ENCODE measurements around the gene ZFHX3. TPM values are rescaled to one million over a fixed set of nuclear protein-coding genes. Genes with fewer than 3 reads are reported as not detected.

Gene ZFHX3
- total and polyA plus RNA-seq, 2 donors (not counting 1 experiment from before 2014, with no cell fraction given), result 4.7 to 7.3 TPM

DNA sequence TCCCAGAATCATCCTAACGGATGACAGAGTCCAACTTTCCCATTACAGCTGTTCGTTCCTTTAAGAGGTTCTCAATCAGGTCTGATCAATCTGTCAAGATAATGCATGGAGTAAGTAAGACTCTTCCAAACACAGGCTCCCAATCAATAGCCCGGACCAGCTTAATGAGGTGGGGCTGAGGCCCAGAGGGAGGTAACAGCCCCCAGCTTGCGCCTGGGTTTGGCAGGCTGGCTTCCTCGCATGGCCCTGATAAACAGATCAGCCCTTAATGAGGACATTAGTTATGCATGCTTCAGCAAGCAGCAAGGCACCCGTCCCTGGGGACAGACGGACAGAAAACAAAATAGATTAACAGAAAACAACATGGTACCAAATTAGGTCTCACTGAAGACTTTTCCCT, 145.7 kb downstream of the ZFHX3 start:
- Histone ChIP-seq H3K4me3 (replicated peaks in 1 of 4; ENCODE audit: control extremely low read depth in 1 of 4, insufficient read depth in 1 of 4, low read depth in 3 of 4, low read length in 4 of 4) (no peak overlapping the region), H3K4me2 (ENCODE audit: extremely low read depth, insufficient read depth, low read length) (no peak overlapping the region), H3K79me2 (ENCODE audit: control insufficient read depth, insufficient read depth, low read length) (peaks cover 1% of the 10 kb centered on the region), H3K4me1 (ENCODE audit: control insufficient read depth, extremely low read depth, insufficient read depth, low read length) (peaks cover 2% of the 10 kb centered on the region), H4K20me1 (ENCODE audit: control insufficient read depth, extremely low read depth, insufficient read depth, low read length) (no peaks in the 10 kb centered on the region), H3K9me3 (ENCODE audit: control insufficient read depth, insufficient read depth, low read depth, low read length) (no peaks in the 10 kb centered on the region), H2AFZ (ENCODE audit: low read length) (no peak overlapping the region), H3K9ac (ENCODE audit: insufficient read depth, low read length) (no peak overlapping the region), H3K36me3 (ENCODE audit: control insufficient read depth, insufficient read depth, low read length) (no peaks in the 10 kb centered on the region), H3K27me3 (ENCODE audit: control insufficient read depth, insufficient read depth, low read length) (no peaks in the 10 kb centered on the region), H3K27ac (ENCODE audit: insufficient read depth, low read length) (no peak overlapping the region)
- TF ChIP-seq CTCF (conservative IDR thresholded peaks at IDR 0.05 in 1 of 2, IDR thresholded peaks at IDR 0.05 in 1 of 2; ENCODE audit: low read depth in 1 of 2, low read length in 2 of 2) (no peak), EZH2 (IDR thresholded peaks at IDR 0.05; ENCODE audit: low read length, missing control alignments) (no peak)
- no peak for DNase-seq (ENCODE audit: low read depth in 2 of 2)

GRCh38 chr16:72901000-72901627, 146.8 kb downstream of the ZFHX3 start:
- Histone ChIP-seq H4K20me1 (ENCODE audit: control insufficient read depth, extremely low read depth, insufficient read depth, low read length) (no peaks in the 10 kb centered on the region), H3K9ac (ENCODE audit: insufficient read depth, low read length) (no peak overlapping the region), H3K36me3 (ENCODE audit: control insufficient read depth, insufficient read depth, low read length) (no peaks in the 10 kb centered on the region), H3K4me3 (replicated peaks in 1 of 4; ENCODE audit: control extremely low read depth in 1 of 4, insufficient read depth in 1 of 4, low read depth in 3 of 4, low read length in 4 of 4) (no peak overlapping the region), H3K4me2 (ENCODE audit: extremely low read depth, insufficient read depth, low read length) (no peak overlapping the region), H3K27ac (ENCODE audit: insufficient read depth, low read length) (no peak overlapping the region), H3K27me3 (ENCODE audit: control insufficient read depth, insufficient read depth, low read length) (no peaks in the 10 kb centered on the region), H3K9me3 (ENCODE audit: control insufficient read depth, insufficient read depth, low read depth, low read length) (no peaks in the 10 kb centered on the region), H2AFZ (ENCODE audit: low read length) (no peak overlapping the region), H3K79me2 (ENCODE audit: control insufficient read depth, insufficient read depth, low read length) (peaks cover 1% of the 10 kb centered on the region), H3K4me1 (ENCODE audit: control insufficient read depth, extremely low read depth, insufficient read depth, low read length) (peaks cover 2% of the 10 kb centered on the region)
- DNase-seq (ENCODE audit: low read depth in 2 of 2), result no peak
- TF ChIP-seq CTCF (conservative IDR thresholded peaks at IDR 0.05 in 1 of 2, IDR thresholded peaks at IDR 0.05 in 1 of 2; ENCODE audit: low read depth in 1 of 2, low read length in 2 of 2), result no peak
- no peak for TF ChIP-seq EZH2 (IDR thresholded peaks at IDR 0.05; ENCODE audit: low read length, missing control alignments)

- no peaks in the 10 kb centered on the region for H3K9me3 ChIP-seq (ENCODE audit: control insufficient read depth, insufficient read depth, low read depth, low read length)
- no peak overlapping the region for H3K9ac ChIP-seq (ENCODE audit: insufficient read depth, low read length)
- no peak overlapping the region for H3K4me2 ChIP-seq (ENCODE audit: extremely low read depth, insufficient read depth, low read length)
- no peaks in the 10 kb centered on the region for H3K36me3 ChIP-seq (ENCODE audit: control insufficient read depth, insufficient read depth, low read length)
- H4K20me1 ChIP-seq (ENCODE audit: control insufficient read depth, extremely low read depth, insufficient read depth, low read length), result no peaks in the 10 kb centered on the region
- H3K79me2 ChIP-seq (ENCODE audit: control insufficient read depth, insufficient read depth, low read length), result peaks cover 14% of the 10 kb centered on the region
- H3K4me1 ChIP-seq (ENCODE audit: control insufficient read depth, extremely low read depth, insufficient read depth, low read length), result peaks cover 9% of the 10 kb centered on the region
- H2AFZ ChIP-seq (ENCODE audit: low read length), result no peak overlapping the region
- TF ChIP-seq CTCF (conservative IDR thresholded peaks at IDR 0.05 in 1 of 2, IDR thresholded peaks at IDR 0.05 in 1 of 2; ENCODE audit: low read depth in 1 of 2, low read length in 2 of 2), result no peak
- TF ChIP-seq EZH2 (IDR thresholded peaks at IDR 0.05; ENCODE audit: low read length, missing control alignments), result no peak
- H3K4me3 ChIP-seq (replicated peaks in 1 of 4; ENCODE audit: control extremely low read depth in 1 of 4, insufficient read depth in 1 of 4, low read depth in 3 of 4, low read length in 4 of 4), result no peak overlapping the region
- H3K27me3 ChIP-seq (ENCODE audit: control insufficient read depth, insufficient read depth, low read length), result no peaks in the 10 kb centered on the region
- H3K27ac ChIP-seq (ENCODE audit: insufficient read depth, low read length), result no peak overlapping the region
- DNase-seq (ENCODE audit: low read depth in 2 of 2), result no peak
These were observed 149.6 kb downstream of the ZFHX3 start for GRCh38 chr16:72898216-72898825.

Data from fibroblast of lung (primary cell).